GM12878 (cell line): Measurements from ENCODE around the gene ANO2. TPM values are rescaled to one million over a fixed set of nuclear protein-coding genes. Genes with fewer than 3 reads are reported as not detected.

Source experiments
- ATAC-seq: fragments of 200-7000 bp; cut with Tn5 transposase; 3 replicates; pipeline ENCODE4 v1.9.1; 2020; ENCODE audit warnings: mild to moderate bottlenecking, moderate library complexity
- BruUV-seq: library from RNA; stranded (reverse); fragments of 400-500 nt; replicated peaks from 2 replicates; lab custom pipeline; 2021; lab: Mats Ljungman, UMichigan
- CTCF ChIA-PET: fragments of 300-600 bp; sonication (Branson Sonifier 250); formaldehyde crosslinking; extraction: SDS; loops from one replicate; lab custom pipeline; 2021; ENCODE audit warnings: inconsistent platforms; lab: Yijun Ruan, JAX
- POLR2A ChIA-PET: fragments of 350-600 bp; formaldehyde crosslinking; extraction: SDS; loops from one replicate; lab custom pipeline; 2021; ENCODE audit warnings: inconsistent platforms; lab: Charles Lee
- RAD21 ChIA-PET: fragments of 300-600 bp; sonication (Branson Sonifier 250); formaldehyde crosslinking; loops from one replicate; lab custom pipeline; 2023; ENCODE audit warnings: antibody characterized with exemption; ENCODE audit not compliant: unreplicated experiment; lab: Charles Lee
- SMC1A ChIA-PET: fragments of 300-600 bp; sonication (Branson Sonifier 250); formaldehyde crosslinking; loops from one replicate; lab custom pipeline; 2023; ENCODE audit not compliant: unreplicated experiment, uncharacterized antibody; lab: Charles Lee
- DNase-seq: peaks from one replicate; pipeline ENCODE4 v3.0.0-alpha.2; 2011; ENCODE audit warnings: low read depth, low spot score
- FAIRE-seq: peaks from 3 replicates; lab custom pipeline; 2011; peaks lifted over from hg19 to GRCh38; lab: Jason Lieb, UNC
- H2AFZ ChIP-seq: 2 replicates; pipeline ENCODE4 v1.6.0; 2011; ENCODE audit warnings: low read depth, low read length, control low read depth; ENCODE audit not compliant: control insufficient read depth
- H3K27ac ChIP-seq: 2 replicates; pipeline ENCODE4 v1.5.1; 2011; ENCODE audit warnings: control low read depth; ENCODE audit not compliant: control insufficient read depth, insufficient read depth
- H3K27me3 ChIP-seq, 2 experiments: replicated peaks in 1 of 2; 2 replicates each; pipeline versions ENCODE4 v1.6.0 to v1.6.1; 2011; ENCODE audit warnings: low read length in 1 of 2; ENCODE audit not compliant: control insufficient read depth in 2 of 2, insufficient read depth in 2 of 2
- H3K36me3 ChIP-seq, 2 experiments: 2 replicates each; pipeline ENCODE4 v1.5.1; 2011; ENCODE audit warnings: low read length in 1 of 2; ENCODE audit not compliant: control insufficient read depth in 2 of 2, insufficient read depth in 2 of 2
- H3K4me1 ChIP-seq: 2 replicates; pipeline ENCODE4 v1.6.1; 2011; ENCODE audit warnings: mild to moderate bottlenecking, low read length, moderate library complexity, mixed read lengths; ENCODE audit not compliant: control insufficient read depth, insufficient read depth
- H3K4me2 ChIP-seq: 2 replicates; pipeline ENCODE4 v1.6.0; 2011; ENCODE audit warnings: control low read depth; ENCODE audit not compliant: control insufficient read depth, insufficient read depth
- H3K4me3 ChIP-seq: fragments of 200-600 bp; sonication (generic); 2 replicates; pipeline ENCODE4 v1.5.1; 2016
- H3K79me2 ChIP-seq: 2 replicates; pipeline ENCODE4 v1.6.0; 2011; ENCODE audit warnings: low read length; ENCODE audit not compliant: control insufficient read depth, insufficient read depth
- H3K9ac ChIP-seq: 2 replicates; pipeline ENCODE4 v1.8.0; 2011; ENCODE audit warnings: low read length, control low read depth, mixed read lengths; ENCODE audit not compliant: control insufficient read depth, insufficient read depth
- H3K9me3 ChIP-seq: replicated peaks from 3 replicates; pipeline ENCODE4 v1.5.1; 2011; ENCODE audit warnings: mild to moderate bottlenecking, low read length; ENCODE audit not compliant: control insufficient read depth, insufficient read depth
- H4K20me1 ChIP-seq: 2 replicates; pipeline ENCODE4 v1.6.0; 2011; ENCODE audit not compliant: control insufficient read depth, insufficient read depth
- CBFB ChIP-seq: IDR thresholded peaks from 2 replicates; pipeline ENCODE4 v1.6.1; 2016; ENCODE audit warnings: antibody characterized with exemption, low read depth
- NFIC ChIP-seq: IDR thresholded peaks from 2 replicates; pipeline ENCODE4 v1.6.1; 2012; ENCODE audit warnings: low read depth, mild to moderate bottlenecking, inconsistent platforms, low read length, moderate library complexity
- PKNOX1 ChIP-seq: fragments of 450-650 bp; IDR thresholded peaks from 2 replicates; pipeline ENCODE4 v1.6.1; 2016; ENCODE audit warnings: mild to moderate bottlenecking
- RELA ChIP-seq: fragments of 450-650 bp; IDR thresholded peaks from 2 replicates; pipeline ENCODE4 v1.8.0; 2014; ENCODE audit warnings: borderline replicate concordance; ENCODE audit not compliant: partially characterized antibody
- SP1 ChIP-seq: IDR thresholded peaks from one replicate; pipeline ENCODE4 v1.6.1; 2011; ENCODE audit warnings: low read depth, low read length
- ZBTB33 ChIP-seq: fragments of 450-650 bp; IDR thresholded peaks from 2 replicates; pipeline ENCODE4 v1.6.1; 2017; ENCODE audit warnings: mild to moderate bottlenecking
- WGBS: methylation state at CpG from one replicate; pipeline ENCODE4 v1.1.6; 2016; ENCODE audit warnings: low lambda C conversion rate; ENCODE audit not compliant: insufficient replicate concordance, insufficient coverage; ENCODE audit errors: missing lambda C conversion rate; 5-methylcytosine and 5-hydroxymethylcytosine counted together
- in situ Hi-C: fragments of 300-500 bp; cut with MboI; formaldehyde crosslinking; loops from 9 replicates; pipeline ENCODE4 v1.14.3; 2018; ENCODE audit warnings: mixed read lengths
- intact Hi-C: fragments of 100-400 bp; cut with micrococcal nuclease; formaldehyde crosslinking; loops from one replicate; pipeline ENCODE4 v1.14.2; 2022; ENCODE audit not compliant: unreplicated experiment
- polyA plus RNA-seq, 11 experiments: library from polyadenylated mRNA; depleted of rRNA in 4 of 11; unstranded in 6 of 11; stranded (reverse) in 5 of 11; fragments of >200 nt; fragmentation: Nextera tagmentation in 4 of 11; fragmentation: Illumina TruSeq in 1 of 11; extraction: Ambion mirVana in 4 of 11; extraction: Trizol in 1 of 11; gene quantifications; 1 replicate in 1 of 11; 2 replicates in 10 of 11; pipeline versions ENCODE4 v1.2.1 to v1.2.3, GENCODE V29; 2011 to 2016; ENCODE audit warnings: inconsistent platforms in 2 of 11, missing spikeins in 2 of 11, low read depth in 1 of 11
- total RNA-seq, 4 experiments: library from RNA; depleted of rRNA in 3 of 4; stranded (reverse); fragments of >200 nt in 3 of 4; fragmentation: Illumina TruSeq in 1 of 4; extraction: Trizol in 1 of 4; gene quantifications; 2 replicates each; pipeline versions ENCODE4 v1.2.1 to v1.2.3, GENCODE V29; 2013 to 2021
- TF ChIP-seq, protein P1 (sequence below): fragments of 450-650 bp; IDR thresholded peaks from 2 replicates; pipeline ENCODE4 v1.6.1; 2017; ENCODE audit warnings: low read depth, mild to moderate bottlenecking, moderate library complexity
- TF ChIP-seq, protein P2 (sequence below): IDR thresholded peaks from 2 replicates; pipeline ENCODE4 v1.6.1; 2012; ENCODE audit warnings: low read depth, low read length, improper control_type of control experiment
- TF ChIP-seq, protein P3 (sequence below): IDR thresholded peaks from 2 replicates; pipeline ENCODE4 v1.6.1; 2011; ENCODE audit warnings: borderline replicate concordance, low read depth, mild to moderate bottlenecking, moderate library complexity, mixed read lengths, low read length; ENCODE audit not compliant: insufficient read depth; ENCODE audit errors: extremely low read length

Gene ANO2
- total and polyA plus RNA-seq, 10 of the 15 experiments (the other 5 are each of a cell fraction or from before 2014, with no cell fraction given), result not detected

DNA sequence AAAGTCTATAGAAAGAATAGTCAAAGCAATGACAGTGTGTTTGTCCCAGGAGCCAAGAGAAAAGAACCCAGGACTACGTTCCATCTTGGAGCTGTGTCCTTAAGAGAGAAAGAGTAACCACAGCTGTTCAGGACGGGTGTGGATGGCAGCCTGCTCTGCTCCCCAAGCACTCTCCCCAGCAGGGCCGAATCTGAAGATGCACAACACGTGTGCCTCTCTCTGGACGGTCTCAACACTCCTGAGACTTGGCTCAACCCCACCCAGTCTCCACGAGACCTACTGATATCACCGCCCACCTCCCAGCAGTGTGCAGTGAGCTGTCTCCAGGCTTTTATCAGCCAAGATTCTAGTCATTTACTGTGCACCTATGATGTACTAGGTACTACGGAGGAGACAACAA lies 27.3 kb upstream of the ANO2 start:
- Histone ChIP-seq H3K27ac (no peak overlapping the region), H3K9ac (no peak overlapping the region), H2AFZ (no peak overlapping the region), H3K79me2 (no peaks in the 10 kb centered on the region), H3K36me3 (no peaks in the 10 kb centered on the region), H3K4me2 (no peak overlapping the region), H3K4me3 (no peak overlapping the region), H4K20me1 (no peaks in the 10 kb centered on the region), H3K27me3 (peaks cover 1 to 16% of the 10 kb centered on the region in 2 experiments), H3K4me1 (no peaks in the 10 kb centered on the region), H3K9me3 (no peaks in the 10 kb centered on the region)
- RAD21 ChIA-PET, result no interaction called here
- WGBS, result 4% methylated on average over 8 of the region's 8 CpGs
- POLR2A ChIA-PET, result no interaction called here
- in situ Hi-C loops (no loop called here), intact Hi-C loops (no loop called here)
- CTCF ChIA-PET, result interaction anchor here (1.4 kb wide), 1 partner anchor 16 kb away, joined by 3 read pairs; no protein-coding TSS in a partner anchor
- ATAC-seq, result no peak
- FAIRE-seq, result no peak
- SMC1A ChIA-PET, result no interaction called here
- TF ChIP-seq NFIC, result no peak
- no peak for TF ChIP-seq CBFB
- TF ChIP-seq, protein P1, sequence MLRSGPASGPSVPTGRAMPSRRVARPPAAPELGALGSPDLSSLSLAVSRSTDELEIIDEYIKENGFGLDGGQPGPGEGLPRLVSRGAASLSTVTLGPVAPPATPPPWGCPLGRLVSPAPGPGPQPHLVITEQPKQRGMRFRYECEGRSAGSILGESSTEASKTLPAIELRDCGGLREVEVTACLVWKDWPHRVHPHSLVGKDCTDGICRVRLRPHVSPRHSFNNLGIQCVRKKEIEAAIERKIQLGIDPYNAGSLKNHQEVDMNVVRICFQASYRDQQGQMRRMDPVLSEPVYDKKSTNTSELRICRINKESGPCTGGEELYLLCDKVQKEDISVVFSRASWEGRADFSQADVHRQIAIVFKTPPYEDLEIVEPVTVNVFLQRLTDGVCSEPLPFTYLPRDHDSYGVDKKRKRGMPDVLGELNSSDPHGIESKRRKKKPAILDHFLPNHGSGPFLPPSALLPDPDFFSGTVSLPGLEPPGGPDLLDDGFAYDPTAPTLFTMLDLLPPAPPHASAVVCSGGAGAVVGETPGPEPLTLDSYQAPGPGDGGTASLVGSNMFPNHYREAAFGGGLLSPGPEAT, result no peak
- TF ChIP-seq, protein P2, sequence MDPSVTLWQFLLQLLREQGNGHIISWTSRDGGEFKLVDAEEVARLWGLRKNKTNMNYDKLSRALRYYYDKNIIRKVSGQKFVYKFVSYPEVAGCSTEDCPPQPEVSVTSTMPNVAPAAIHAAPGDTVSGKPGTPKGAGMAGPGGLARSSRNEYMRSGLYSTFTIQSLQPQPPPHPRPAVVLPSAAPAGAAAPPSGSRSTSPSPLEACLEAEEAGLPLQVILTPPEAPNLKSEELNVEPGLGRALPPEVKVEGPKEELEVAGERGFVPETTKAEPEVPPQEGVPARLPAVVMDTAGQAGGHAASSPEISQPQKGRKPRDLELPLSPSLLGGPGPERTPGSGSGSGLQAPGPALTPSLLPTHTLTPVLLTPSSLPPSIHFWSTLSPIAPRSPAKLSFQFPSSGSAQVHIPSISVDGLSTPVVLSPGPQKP, result no peak
- no peak for TF ChIP-seq ZBTB33
- no peak for TF ChIP-seq RELA
- no peak for TF ChIP-seq SP1
- TF ChIP-seq, protein P3, sequence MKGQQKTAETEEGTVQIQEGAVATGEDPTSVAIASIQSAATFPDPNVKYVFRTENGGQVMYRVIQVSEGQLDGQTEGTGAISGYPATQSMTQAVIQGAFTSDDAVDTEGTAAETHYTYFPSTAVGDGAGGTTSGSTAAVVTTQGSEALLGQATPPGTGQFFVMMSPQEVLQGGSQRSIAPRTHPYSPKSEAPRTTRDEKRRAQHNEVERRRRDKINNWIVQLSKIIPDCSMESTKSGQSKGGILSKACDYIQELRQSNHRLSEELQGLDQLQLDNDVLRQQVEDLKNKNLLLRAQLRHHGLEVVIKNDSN, result no peak
- TF ChIP-seq PKNOX1, result no peak
- no peak for DNase-seq
- no TSS peak for BruUV-seq
